Tibial artery (tissue), 4 donors: ENCODE results near the gene HELZ2.

Source experiments
- DNase-seq, 2 donors: peaks; one replicate each; pipeline ENCODE4 v3.0.0-alpha.2; 2019
- H3K27ac ChIP-seq, 2 donors: fragments of 200-600 bp; sonication (generic) in 1 of 2; 1 replicate in 1 of 2; 2 replicates in 1 of 2; pipeline ENCODE4 v1.5.1; 2018 to 2019; ENCODE audit warnings: mild to moderate bottlenecking in 1 of 2
- H3K27me3 ChIP-seq, 2 donors: fragments of 200-600 bp; sonication (generic) in 1 of 2; one replicate each; pipeline versions ENCODE4 v1.5.1 to v1.6.0; 2016 to 2019
- H3K36me3 ChIP-seq, 3 donors: fragments of 200-600 bp; sonication (generic) in 2 of 3; one replicate each; pipeline ENCODE4 v1.5.1; 2016 to 2019; ENCODE audit warnings: mild to moderate bottlenecking in 2 of 3
- H3K4me1 ChIP-seq, 4 donors: fragments of 200-600 bp; sonication (generic) in 2 of 4; 1 replicate in 3 of 4; 2 replicates in 1 of 4; pipeline ENCODE4 v1.5.1; 2016 to 2019
- H3K4me3 ChIP-seq, 2 donors: fragments of 200-600 bp; sonication (generic) in 1 of 2; 1 replicate in 1 of 2; 2 replicates in 1 of 2; pipeline ENCODE4 v1.5.1; 2018 to 2019; ENCODE audit warnings: mild to moderate bottlenecking in 2 of 2
- H3K9me3 ChIP-seq, 3 donors: fragments of 200-600 bp; sonication (generic) in 1 of 3; one replicate each; pipeline ENCODE4 v1.5.1; 2016 to 2019
- CTCF ChIP-seq, 2 experiments: fragments of 200-600 bp in 1 of 2; fragments of 450-650 bp in 1 of 2; IDR thresholded peaks; one replicate each; pipeline ENCODE4 v1.5.1; 2017 to 2019; ENCODE audit warnings: antibody characterized with exemption in 2 of 2, mild to moderate bottlenecking in 1 of 2, moderate library complexity in 1 of 2
- intact Hi-C: fragments of 100-400 bp; cut with DNase I; formaldehyde crosslinking; loops from one replicate; pipeline ENCODE4 v1.15.0; 2023; ENCODE audit warnings: low total_unique reads

HELZ2 gene

GRCh38 chr20:63619505-63619904, 45.5 kb upstream of the HELZ2 start:
- TF ChIP-seq CTCF (IDR thresholded peaks at IDR 0.05) = no peak
- Histone ChIP-seq H3K4me1 (no peaks in the 10 kb centered on the region), H3K27me3 (no peaks in the 10 kb centered on the region), H3K27ac (no peak overlapping the region), H3K36me3 (peaks cover 26 to 50% (median 47%) of the 10 kb centered on the region in 3 donors), H3K4me3 (no peak overlapping the region), H3K9me3 (no peaks in the 10 kb centered on the region)
- intact Hi-C loops = loop anchor here (5.0 kb wide), 1 partner anchor 52 kb away; no protein-coding TSS in a partner anchor
- peak in 1 of 2 donors; percentile 45 for DNase-seq

GRCh38 chr20:63619086-63619485, 45.0 kb upstream of the HELZ2 start:
- no peak for DNase-seq
- H3K4me3 ChIP-seq = no peak overlapping the region
- H3K27me3 ChIP-seq = no peaks in the 10 kb centered on the region
- H3K9me3 ChIP-seq = no peaks in the 10 kb centered on the region
- H3K36me3 ChIP-seq = peaks cover 26 to 50% (median 47%) of the 10 kb centered on the region in 3 donors
- H3K4me1 ChIP-seq = no peaks in the 10 kb centered on the region
- no peak for TF ChIP-seq CTCF (IDR thresholded peaks at IDR 0.05)
- intact Hi-C loops = loop anchor here (5.0 kb wide), 1 partner anchor 52 kb away; no protein-coding TSS in a partner anchor
- no peak overlapping the region for H3K27ac ChIP-seq

- no peaks in the 10 kb centered on the region for H3K9me3 ChIP-seq
- DNase-seq = no peak
- no peaks in the 10 kb centered on the region for H3K27me3 ChIP-seq
- no peak overlapping the region for H3K27ac ChIP-seq
- no peak overlapping the region for H3K4me3 ChIP-seq
- H3K4me1 ChIP-seq = no peaks in the 10 kb centered on the region
- no peak for TF ChIP-seq CTCF (IDR thresholded peaks at IDR 0.05)
- H3K36me3 ChIP-seq = peaks cover 26 to 55% (median 47%) of the 10 kb centered on the region in 3 donors
- intact Hi-C loops = loop anchor here (5.0 kb wide), 1 partner anchor 51 kb away; no protein-coding TSS in a partner anchor
These were observed 44.4 kb upstream of the HELZ2 start for GRCh38 chr20:63618291-63618980.

DNA sequence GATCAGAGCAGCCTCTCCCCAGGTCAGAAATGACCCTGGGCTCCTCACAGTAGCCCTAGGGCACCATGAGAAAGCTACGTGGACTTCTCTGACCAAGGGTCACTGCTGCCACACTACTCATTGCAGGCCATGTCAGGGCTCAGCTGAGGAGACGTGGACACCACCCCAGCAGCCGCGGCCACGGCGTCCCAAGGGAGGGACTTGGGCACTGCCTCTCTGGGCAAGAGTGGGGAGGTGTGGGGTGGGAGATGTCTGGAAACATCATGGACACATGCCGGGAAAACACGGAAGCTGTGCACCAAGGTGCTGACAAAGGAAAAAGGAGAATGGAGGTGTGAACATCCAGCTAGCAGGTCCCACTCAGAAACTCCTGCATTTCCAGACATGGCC, 43.8 kb upstream of the HELZ2 start:
- DNase-seq = no peak
- Histone ChIP-seq H3K9me3 (no peaks in the 10 kb centered on the region), H3K4me3 (no peak overlapping the region), H3K27me3 (no peaks in the 10 kb centered on the region), H3K27ac (no peak overlapping the region), H3K4me1 (no peaks in the 10 kb centered on the region), H3K36me3 (peaks cover 26 to 55% (median 47%) of the 10 kb centered on the region in 3 donors)
- intact Hi-C loops = loop anchor here (5.0 kb wide), 1 partner anchor 51 kb away; no protein-coding TSS in a partner anchor
- TF ChIP-seq CTCF (IDR thresholded peaks at IDR 0.05) = no peak

DNA sequence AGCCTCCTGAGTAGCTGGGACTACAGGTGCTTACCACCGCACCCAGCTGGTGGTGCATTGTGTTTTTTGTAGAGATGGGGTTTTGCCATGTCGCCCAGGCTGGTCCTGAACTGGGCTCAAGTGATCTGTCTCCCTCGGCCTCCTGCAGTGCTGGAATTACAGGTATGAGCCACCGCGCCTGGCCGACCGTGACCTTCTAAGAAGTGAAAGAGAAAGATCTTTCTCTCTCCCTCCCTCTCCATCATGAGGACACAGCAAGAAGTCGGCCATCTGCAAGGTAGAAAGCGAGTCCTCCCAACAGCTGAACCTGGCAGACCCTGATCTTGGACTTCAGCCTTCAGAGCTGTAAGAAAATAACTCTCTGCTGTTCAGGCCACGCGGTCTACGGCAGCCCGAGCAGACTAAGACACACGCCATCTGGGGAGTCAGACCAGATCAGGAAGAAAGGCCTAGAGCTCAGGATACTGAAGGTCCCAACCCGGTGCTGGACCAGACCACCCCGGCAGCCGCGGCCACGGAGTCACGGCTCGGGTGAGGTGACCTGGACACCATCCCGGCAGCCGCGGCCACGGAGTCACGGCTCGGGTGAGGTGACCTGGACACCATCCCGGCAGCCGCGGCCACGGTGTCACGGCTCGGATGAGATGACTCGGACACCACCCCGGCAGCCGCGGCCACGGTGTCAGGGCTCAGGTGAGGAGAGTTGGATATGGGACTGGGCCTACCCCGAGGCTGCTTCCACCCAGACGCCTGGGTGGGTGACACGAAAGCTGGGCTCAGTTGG, 43.2 kb upstream of the HELZ2 start:
- intact Hi-C loops = loop anchor here (5.0 kb wide), 1 partner anchor 50 kb away; no protein-coding TSS in a partner anchor
- no peak for DNase-seq
- Histone ChIP-seq H3K27ac (no peak overlapping the region), H3K4me1 (no peaks in the 10 kb centered on the region), H3K9me3 (no peaks in the 10 kb centered on the region), H3K27me3 (no peaks in the 10 kb centered on the region), H3K4me3 (no peak overlapping the region), H3K36me3 (peaks cover 26 to 55% (median 47%) of the 10 kb centered on the region in 3 donors)
- TF ChIP-seq CTCF (IDR thresholded peaks at IDR 0.05) = no peak
